H9 (cell line): ENCODE results near the gene NACC1. TPM values are rescaled to one million over a fixed set of nuclear protein-coding genes. Genes with fewer than 3 reads are reported as not detected.

Experiments
- DNase-seq: peaks from one replicate; pipeline ENCODE4 v3.0.0-alpha.2; 2017
- H2AFZ ChIP-seq: one replicate; pipeline ENCODE4 v1.6.1; 2013; ENCODE audit warnings: mild to moderate bottlenecking, low read length, control low read depth, moderate library complexity
- H2AK5ac ChIP-seq: 2 replicates; pipeline ENCODE4 v1.6.1; 2013; ENCODE audit warnings: low read length, control low read depth, mixed read lengths; ENCODE audit not compliant: insufficient read length
- H2BK120ac ChIP-seq: one replicate; pipeline ENCODE4 v1.6.1; 2013; ENCODE audit warnings: low read depth, mild to moderate bottlenecking, low read length, control low read depth, inconsistent platforms; ENCODE audit not compliant: poor library complexity, severe bottlenecking
- H2BK12ac ChIP-seq: 2 replicates; pipeline ENCODE4 v1.6.1; 2013; ENCODE audit warnings: low read length, control low read depth, mixed read lengths, low read depth; ENCODE audit not compliant: insufficient read length
- H2BK15ac ChIP-seq: 2 replicates; pipeline ENCODE4 v1.6.1; 2013; ENCODE audit warnings: low read depth, low read length, control low read depth
- H2BK20ac ChIP-seq: one replicate; pipeline ENCODE4 v1.6.1; 2013; ENCODE audit warnings: low read depth, mild to moderate bottlenecking, low read length, control low read depth, inconsistent platforms; ENCODE audit not compliant: poor library complexity, severe bottlenecking
- H2BK5ac ChIP-seq: 2 replicates; pipeline ENCODE4 v1.6.1; 2013; ENCODE audit warnings: low read length, control low read depth, mixed read lengths; ENCODE audit not compliant: insufficient read length
- H3K14ac ChIP-seq: 2 replicates; pipeline ENCODE4 v1.6.1; 2013; ENCODE audit warnings: low read length, control low read depth; ENCODE audit not compliant: insufficient read depth
- H3K18ac ChIP-seq: 2 replicates; pipeline ENCODE4 v1.6.1; 2013; ENCODE audit warnings: low read depth, mild to moderate bottlenecking, mixed read lengths, low read length, control low read depth; ENCODE audit not compliant: insufficient read length
- H3K23ac ChIP-seq: 2 replicates; pipeline ENCODE4 v1.6.1; 2013; ENCODE audit warnings: low read length, control low read depth, mixed read lengths, low read depth; ENCODE audit not compliant: insufficient read length
- H3K23me2 ChIP-seq: 2 replicates; pipeline ENCODE4 v1.6.1; 2013; ENCODE audit warnings: low read depth, mild to moderate bottlenecking, mixed read lengths, low read length, control low read depth; ENCODE audit not compliant: insufficient read length, poor library complexity, severe bottlenecking
- H3K27ac ChIP-seq: 2 replicates; pipeline ENCODE4 v1.5.1; 2013; ENCODE audit warnings: low read length, control low read depth, mixed read lengths, low read depth; ENCODE audit not compliant: insufficient read length
- H3K27me3 ChIP-seq: 2 replicates; pipeline ENCODE4 v1.6.1; 2013; ENCODE audit warnings: low read length, control low read depth, inconsistent platforms; ENCODE audit not compliant: insufficient read depth
- H3K4ac ChIP-seq: 2 replicates; pipeline ENCODE4 v1.6.1; 2013; ENCODE audit warnings: low read depth, mild to moderate bottlenecking, control low read depth, inconsistent platforms, low read length, moderate library complexity
- H3K4me1 ChIP-seq: 2 replicates; pipeline ENCODE4 v1.6.1; 2013; ENCODE audit warnings: low read length, control low read depth, inconsistent platforms; ENCODE audit not compliant: insufficient read depth
- H3K4me2 ChIP-seq: 2 replicates; pipeline ENCODE4 v1.6.1; 2013; ENCODE audit warnings: low read length, control low read depth, mixed read lengths; ENCODE audit not compliant: insufficient read length, insufficient read depth
- H3K56ac ChIP-seq: 2 replicates; pipeline ENCODE4 v1.6.1; 2013; ENCODE audit warnings: low read depth, mild to moderate bottlenecking, mixed read lengths, low read length, control low read depth; ENCODE audit not compliant: insufficient read length
- H3K79me1 ChIP-seq: 2 replicates; pipeline ENCODE4 v1.6.1; 2013; ENCODE audit warnings: low read depth, mild to moderate bottlenecking, moderate library complexity, low read length, control low read depth, inconsistent platforms; ENCODE audit not compliant: insufficient read depth, poor library complexity, severe bottlenecking
- H3K79me2 ChIP-seq: 2 replicates; pipeline ENCODE4 v1.6.1; 2013; ENCODE audit warnings: low read length, control low read depth, inconsistent platforms; ENCODE audit not compliant: insufficient read depth
- H3K9ac ChIP-seq: 2 replicates; pipeline ENCODE4 v1.6.1; 2013; ENCODE audit warnings: low read length, control low read depth, mixed read lengths; ENCODE audit not compliant: insufficient read length; ENCODE audit errors: extremely low read depth
- H3K9me3 ChIP-seq: one replicate; pipeline ENCODE4 v1.6.1; 2013; ENCODE audit warnings: low read depth, low read length, inconsistent platforms; ENCODE audit not compliant: control insufficient read depth
- H3T11ph ChIP-seq: one replicate; pipeline ENCODE4 v1.6.1; 2013; ENCODE audit warnings: mild to moderate bottlenecking, low read length, control low read depth, inconsistent platforms
- H4K20me1 ChIP-seq: one replicate; pipeline ENCODE4 v1.6.1; 2013; ENCODE audit not compliant: control insufficient read depth, insufficient read length, insufficient read depth
- H4K5ac ChIP-seq: 2 replicates; pipeline ENCODE4 v1.6.1; 2013; ENCODE audit warnings: low read depth, mild to moderate bottlenecking, mixed read lengths, low read length, control low read depth; ENCODE audit not compliant: insufficient read length
- H4K8ac ChIP-seq: replicated peaks from 2 replicates; pipeline ENCODE4 v1.6.1; 2013; ENCODE audit warnings: low read length, control low read depth, mixed read lengths, low read depth; ENCODE audit not compliant: insufficient read length
- H4K91ac ChIP-seq: 2 replicates; pipeline ENCODE4 v1.6.1; 2013; ENCODE audit warnings: low read depth, mild to moderate bottlenecking, moderate library complexity, mixed read lengths, low read length, control low read depth; ENCODE audit not compliant: insufficient read length
- H3K27ac Mint-ChIP-seq, 3 experiments: 2 replicates in 2 of 3; 3 replicates in 1 of 3; pipeline ENCODE4 v1.8.0; 2020 to 2021; ENCODE audit warnings: mixed read lengths in 3 of 3, mild to moderate bottlenecking in 1 of 3, moderate library complexity in 1 of 3
- H3K27me3 Mint-ChIP-seq: 2 replicates; pipeline ENCODE4 v1.8.0; 2021; ENCODE audit warnings: low read depth, mild to moderate bottlenecking, moderate library complexity, mixed read lengths
- H3K36me3 Mint-ChIP-seq, 3 experiments: 2 replicates in 2 of 3; 3 replicates in 1 of 3; pipeline ENCODE4 v1.8.0; 2020 to 2021; ENCODE audit warnings: low read depth in 3 of 3, mixed read lengths in 3 of 3; ENCODE audit not compliant: insufficient read depth in 1 of 3
- H3K4me1 Mint-ChIP-seq, 2 experiments: 2 replicates each; pipeline ENCODE4 v1.8.0; 2020; ENCODE audit warnings: mixed read lengths in 2 of 2
- H3K4me3 Mint-ChIP-seq, 2 experiments: 2 replicates in 1 of 2; 3 replicates in 1 of 2; pipeline ENCODE4 v1.8.0; 2020 to 2021; ENCODE audit warnings: mild to moderate bottlenecking in 2 of 2, mixed read lengths in 2 of 2, moderate library complexity in 1 of 2
- H3K9me3 Mint-ChIP-seq, 2 experiments: 2 replicates in 1 of 2; 3 replicates in 1 of 2; pipeline ENCODE4 v1.8.0; 2020; ENCODE audit warnings: mild to moderate bottlenecking in 2 of 2, mixed read lengths in 2 of 2, moderate library complexity in 1 of 2
- CTCF ChIP-seq: fragments of 200-600 bp; sonication (generic); conservative IDR thresholded peaks from 3 replicates; pipeline ENCODE4 v1.8.0; 2021; ENCODE audit warnings: antibody characterized with exemption, mild to moderate bottlenecking
- WGBS: extraction: QIAGEN DNeasy Blood & Tissue Kit; methylation state at CpG from one replicate; pipeline ENCODE4 v1.1.7; 2013; ENCODE audit warnings: missing lambda C conversion rate, low lambda C conversion rate, mixed read lengths; ENCODE audit not compliant: insufficient read length; ENCODE audit errors: extremely low coverage; 5-methylcytosine and 5-hydroxymethylcytosine counted together
- total RNA-seq: library from RNA; stranded (reverse); gene quantifications from 2 replicates; pipeline ENCODE4 v1.2.1, GENCODE V29; 2021

NACC1 gene
- total RNA-seq, 1 experiment from 2014 or later = 198 TPM

DNA sequence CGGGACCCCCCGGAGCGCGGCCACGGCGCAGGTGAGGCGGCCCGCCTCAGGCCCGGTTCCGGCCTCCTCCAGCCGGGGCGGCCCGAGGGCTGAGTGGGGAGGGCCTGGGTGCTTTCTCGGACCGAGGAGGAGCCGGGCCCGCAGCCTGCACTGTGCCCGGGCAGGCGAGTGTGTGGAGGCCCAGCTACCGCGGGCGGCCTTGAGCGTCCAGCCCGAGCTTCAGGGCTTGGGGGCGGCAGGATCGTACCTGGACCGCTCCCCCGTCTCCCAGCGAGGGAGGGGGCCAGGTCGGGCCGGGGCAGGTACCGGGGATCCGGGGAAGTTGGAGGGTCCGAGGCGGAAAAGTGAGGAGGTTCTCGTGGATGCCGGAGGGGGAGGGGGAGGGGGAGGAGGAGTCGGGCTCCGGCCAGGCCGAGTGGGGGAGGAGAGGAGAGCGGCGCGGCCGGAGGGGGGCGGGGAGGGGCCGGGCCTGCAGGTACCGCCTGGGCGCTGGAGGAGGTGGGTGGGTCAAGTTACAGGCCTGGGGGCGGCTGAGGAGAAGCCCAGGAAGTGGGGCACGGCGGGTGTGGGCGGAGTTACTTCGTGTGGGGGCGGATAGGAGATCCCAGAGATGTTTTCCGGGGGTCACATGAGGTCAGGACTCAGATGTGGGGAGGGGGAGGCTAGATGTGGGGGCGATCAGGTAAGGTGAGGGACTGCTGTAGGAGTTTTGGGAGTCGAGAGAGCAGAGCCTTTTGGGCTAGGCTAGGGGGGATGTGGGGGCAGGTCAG, 545 bp downstream of the NACC1 start:
- no peak overlapping the region for H3T11ph ChIP-seq

More for the DNA sequence above, 545 bp downstream of the NACC1 start:
- Histone ChIP-seq H2BK15ac (no peak overlapping the region), H3K4me2 (peak overlapping the region; percentile 69), H3K9ac (peak overlapping the region; percentile 84), H4K8ac (no peak overlapping the region), H2BK20ac (no peak overlapping the region), H3K23me2 (peaks cover 11% of the 10 kb centered on the region), H3K4ac (no peak overlapping the region; the same call in 1 of the 2 replicates), H4K20me1 (no peaks in the 10 kb centered on the region), H3K27me3 (no peaks in the 10 kb centered on the region), H3K9me3 (no peaks in the 10 kb centered on the region), H3K79me1 (peaks cover 1% of the 10 kb centered on the region), H2AFZ (no peak overlapping the region), H3K14ac (peak overlapping the region; percentile 94), H3K4me1 (peaks cover 11% of the 10 kb centered on the region; the same call in 1 of the 2 replicates), H3K56ac (no peak overlapping the region), H4K5ac (no peak overlapping the region), H2BK12ac (peak overlapping the region; percentile 53), H3K27ac (no peak overlapping the region), H2AK5ac (no peak overlapping the region), H3K79me2 (peaks cover 56% of the 10 kb centered on the region), H2BK5ac (no peak overlapping the region), H4K91ac (no peak overlapping the region), H3K18ac (peak overlapping the region; percentile 94), H2BK120ac (no peak overlapping the region), H3K23ac (no peak overlapping the region)
- peak overlapping the region; percentile 87 to 97 (median 90); a peak in 4 of 7 replicates for H3K27ac Mint-ChIP-seq
- TF ChIP-seq CTCF = no peak
- H3K27me3 Mint-ChIP-seq = no peaks in the 10 kb centered on the region
- peaks cover 52 to 53% of the 10 kb centered on the region in 2 experiments for H3K4me1 Mint-ChIP-seq
- WGBS = no CpG with 5 or more reads among the region's 57 CpGs
- peaks cover 0 to 1% of the 10 kb centered on the region in 2 experiments; a peak in 2 of 5 replicates for H3K9me3 Mint-ChIP-seq
- peak overlapping the region; percentile 82 to 93 for H3K4me3 Mint-ChIP-seq
- peaks cover 10 to 55% (median 47%) of the 10 kb centered on the region in 3 experiments; a peak in 6 of 7 replicates for H3K36me3 Mint-ChIP-seq
- DNase-seq = peak; percentile 96
